CD4-positive, alpha-beta T cell treated with Interleukin-4 for 4 hours (primary cell): ENCODE measurements around the gene RBM26.
"Not testable (repeated sequence)": the region's sequence is repeated elsewhere in the genome, so short reads cannot be mapped to it uniquely, and the experiment has no call there.

Experiments
- DNase-seq: peaks from one replicate; pipeline ENCODE4 v3.0.0-alpha.2; 2020

RBM26 gene

DNA sequence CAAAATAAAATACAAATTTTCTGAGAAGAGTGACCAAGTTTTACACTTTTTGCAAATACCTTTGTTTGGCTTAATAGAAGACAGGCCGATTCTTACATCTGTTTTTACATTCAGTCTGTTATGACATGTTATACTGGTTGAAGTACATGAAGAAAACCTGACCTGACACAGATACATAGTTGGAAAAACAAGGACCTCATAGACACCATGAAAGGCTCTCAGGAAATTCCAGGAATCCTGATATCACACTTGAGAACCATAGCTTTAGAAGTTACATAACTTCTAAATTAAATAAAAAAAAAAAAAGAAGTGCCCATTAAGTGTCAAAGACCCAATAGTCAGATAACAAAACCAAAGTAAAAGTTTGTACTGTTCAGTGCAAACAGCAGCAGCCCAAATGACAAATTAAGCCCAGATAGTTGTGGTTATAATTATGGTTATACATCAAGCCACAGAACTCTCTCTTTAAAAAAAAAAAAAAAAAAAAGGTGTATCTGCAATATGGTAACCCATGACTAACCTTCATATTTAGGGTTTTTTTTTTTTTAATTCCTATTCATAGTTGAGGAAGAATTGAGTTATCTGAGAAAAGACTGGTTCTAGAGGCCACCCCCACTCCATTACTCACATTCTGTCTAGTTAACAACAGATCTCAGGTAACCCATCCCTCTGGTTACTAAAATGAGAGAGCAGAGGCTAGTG, 19.8 kb downstream of the RBM26 start:
- peak; percentile 71 for DNase-seq

DNA sequence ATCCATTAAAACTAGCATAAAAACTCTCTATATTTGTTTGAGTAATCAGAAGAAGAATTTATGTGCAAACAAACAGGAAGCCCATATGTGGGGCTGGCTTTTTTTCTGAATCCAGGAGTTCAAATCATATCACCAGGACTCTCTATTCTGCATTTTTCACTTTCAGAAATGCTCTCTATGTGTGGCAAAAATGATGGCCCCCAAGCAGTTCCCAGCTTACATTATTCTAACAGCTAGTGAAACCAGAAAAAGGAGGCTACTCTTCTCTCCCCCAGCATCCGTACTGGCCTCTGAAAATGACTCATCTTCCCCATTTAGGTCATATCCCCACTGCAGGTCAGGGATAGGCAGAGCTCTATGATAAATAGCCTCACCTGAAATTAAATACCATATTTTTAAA, 20.4 kb downstream of the RBM26 start:
- DNase-seq: peak; percentile 51

DNA sequence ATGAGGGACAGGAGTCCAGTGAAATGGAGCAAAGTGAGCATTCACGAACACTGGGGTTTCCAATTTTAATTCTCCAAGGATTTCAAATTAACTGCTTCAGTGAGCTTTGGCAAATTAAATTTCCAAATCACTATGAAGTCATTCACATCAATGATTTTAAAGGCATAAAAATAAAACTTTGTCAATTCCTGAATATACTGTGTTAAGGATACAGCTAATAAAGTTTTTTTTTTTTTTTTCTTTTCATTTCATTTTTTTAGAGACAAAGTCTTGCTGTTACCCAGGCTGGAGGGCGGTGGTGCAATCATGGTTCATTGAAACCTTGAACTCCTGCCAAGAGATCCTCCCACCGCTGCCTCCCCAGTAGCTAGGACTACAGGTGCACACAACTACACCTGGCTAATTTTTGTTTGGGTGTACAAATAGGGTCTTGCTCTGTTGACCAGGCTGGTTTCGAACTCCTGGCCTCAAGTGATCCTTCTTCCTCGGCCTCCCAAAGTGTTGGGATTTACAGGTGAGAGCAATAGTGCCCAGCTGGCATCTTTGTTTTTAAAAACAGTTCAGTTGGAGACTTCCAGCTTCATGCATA, 21.9 kb downstream of the RBM26 start:
- no peak for DNase-seq

- peak; percentile 29 for DNase-seq
These were observed 23.3 kb downstream of the RBM26 start for GRCh38 chr13:79382545-79383275.

DNA sequence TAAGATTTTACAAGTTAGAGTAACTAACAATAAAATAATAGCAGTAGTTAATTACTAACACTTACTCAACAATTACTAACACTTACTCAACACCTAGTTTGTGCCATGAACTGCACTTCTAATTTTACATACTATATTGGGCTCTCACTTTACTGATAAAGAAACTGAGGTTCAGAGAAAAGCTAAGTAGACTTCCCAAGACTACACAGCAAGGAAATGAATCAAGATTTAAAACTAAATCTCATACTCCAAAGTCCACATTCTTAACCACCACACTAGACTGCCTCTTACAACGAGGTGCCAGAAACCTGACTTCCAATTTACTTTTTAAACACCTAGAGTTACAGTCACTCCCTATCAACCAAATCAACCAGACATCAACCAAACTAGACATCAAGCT, 25.1 kb downstream of the RBM26 start:
- DNase-seq: no peak

- DNase-seq: no peak
These were observed 26.8 kb downstream of the RBM26 start for GRCh38 chr13:79379274-79379673.

- DNase-seq: no peak
These were observed 29.2 kb downstream of the RBM26 start for GRCh38 chr13:79376843-79377242.

GRCh38 chr13:79374578-79374977, 31.5 kb downstream of the RBM26 start:
- no peak for DNase-seq

DNA sequence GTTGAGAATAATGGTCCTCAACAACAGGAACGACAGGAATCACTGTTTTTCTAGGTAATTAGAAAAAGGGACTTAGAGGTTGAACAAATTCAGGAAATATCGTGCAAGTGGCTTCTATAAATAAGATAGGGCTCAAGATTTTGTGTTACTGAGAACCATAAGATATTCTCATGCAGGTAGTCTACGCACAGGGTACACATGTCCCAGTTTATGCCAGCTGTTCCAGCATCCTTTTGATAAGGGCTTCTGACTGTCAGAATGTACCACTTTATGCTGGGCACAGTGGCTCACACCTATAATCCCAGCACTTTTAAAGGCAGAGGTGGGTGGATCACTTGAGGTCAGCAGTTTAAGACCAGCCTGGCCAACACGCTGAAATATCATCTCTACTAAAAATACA, 32.1 kb downstream of the RBM26 start:
- DNase-seq: no peak

- DNase-seq: no peak
These were observed 36.8 kb downstream of the RBM26 start for GRCh38 chr13:79369226-79369625.

DNA sequence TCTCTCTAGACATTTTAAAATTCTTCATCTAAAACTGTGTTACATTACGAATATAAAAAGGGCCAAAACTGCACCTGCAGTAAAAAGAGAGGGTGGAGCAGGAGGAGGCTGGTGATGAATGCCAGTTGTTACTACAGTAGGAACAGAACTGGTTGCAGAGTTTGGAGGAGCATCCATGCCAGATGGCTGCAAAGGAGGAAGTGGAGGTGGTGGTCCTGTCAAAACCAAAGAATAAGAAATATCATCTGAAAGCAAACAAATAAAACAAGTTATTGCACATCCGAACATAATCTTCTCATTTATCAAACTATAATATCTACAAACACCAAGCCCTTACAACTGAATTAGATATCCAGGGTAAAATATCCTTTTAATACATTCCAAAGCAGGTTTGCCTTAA, 40.1 kb downstream of the RBM26 start:
- DNase-seq: no peak

DNA sequence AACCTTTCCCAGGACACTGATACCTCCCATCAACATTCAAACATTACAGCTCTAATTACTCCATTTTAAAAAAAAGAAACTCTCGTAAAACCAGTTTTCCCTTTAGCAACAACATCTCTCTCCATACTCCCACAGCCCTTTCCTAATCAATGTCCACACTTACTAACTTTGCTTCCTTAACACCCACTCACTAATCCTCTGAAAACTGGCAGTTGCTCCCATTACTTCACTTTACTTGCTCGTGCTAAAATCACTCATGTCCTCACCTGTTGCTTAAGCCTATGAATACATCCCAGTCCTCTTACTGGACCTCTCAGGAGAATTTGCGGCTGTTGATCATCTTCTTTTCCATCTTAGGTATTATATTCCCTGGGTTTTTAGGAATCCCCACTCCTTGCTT, 44.8 kb downstream of the RBM26 start:
- DNase-seq: no peak

DNA sequence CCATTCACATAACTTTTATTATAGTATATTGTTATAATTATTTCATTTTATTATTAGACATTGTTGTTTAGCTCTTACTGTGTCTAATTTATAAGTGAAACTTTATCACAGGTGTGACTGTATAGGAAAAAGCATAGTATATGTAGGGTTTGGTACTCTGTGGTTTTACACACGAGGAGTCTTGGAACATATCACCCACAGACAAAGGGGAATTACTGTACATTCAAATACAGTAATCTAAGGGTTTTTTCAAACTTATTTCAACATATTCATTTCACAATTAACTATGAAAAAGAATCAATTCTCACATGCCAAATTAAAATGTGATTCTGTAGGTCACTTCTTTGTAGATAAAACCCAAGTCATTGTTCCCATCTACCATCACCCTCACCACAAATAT, 46.0 kb downstream of the RBM26 start:
- no peak for DNase-seq

GRCh38 chr13:79359064-79359463, 47.0 kb downstream of the RBM26 start:
- DNase-seq: no peak

GRCh38 chr13:79354285-79354684, 51.8 kb downstream of the RBM26 start:
- no peak for DNase-seq

- no peak for DNase-seq
These were observed 52.4 kb downstream of the RBM26 start for GRCh38 chr13:79353693-79354092.

DNA sequence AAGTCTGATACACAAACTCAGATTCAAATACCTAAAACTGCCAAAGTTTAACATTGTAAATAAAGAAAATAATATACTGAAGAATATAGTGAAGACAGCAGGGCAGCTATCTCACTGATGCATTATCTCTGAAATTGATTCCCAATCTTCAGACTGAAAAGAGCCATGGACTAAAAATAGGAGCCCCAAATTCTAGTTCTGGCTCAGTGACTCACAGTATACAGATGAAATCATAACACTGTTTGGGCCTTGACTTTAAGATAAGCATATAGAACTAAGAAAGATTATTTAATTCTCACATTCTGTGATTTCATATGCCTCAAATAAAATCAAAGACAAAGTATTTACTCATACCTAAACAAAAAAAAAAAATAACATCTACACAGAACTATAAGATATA, 53.9 kb downstream of the RBM26 start:
- no peak for DNase-seq

GRCh38 chr13:79349608-79350007, 56.4 kb downstream of the RBM26 start:
- not testable (repeated sequence) for DNase-seq

DNA sequence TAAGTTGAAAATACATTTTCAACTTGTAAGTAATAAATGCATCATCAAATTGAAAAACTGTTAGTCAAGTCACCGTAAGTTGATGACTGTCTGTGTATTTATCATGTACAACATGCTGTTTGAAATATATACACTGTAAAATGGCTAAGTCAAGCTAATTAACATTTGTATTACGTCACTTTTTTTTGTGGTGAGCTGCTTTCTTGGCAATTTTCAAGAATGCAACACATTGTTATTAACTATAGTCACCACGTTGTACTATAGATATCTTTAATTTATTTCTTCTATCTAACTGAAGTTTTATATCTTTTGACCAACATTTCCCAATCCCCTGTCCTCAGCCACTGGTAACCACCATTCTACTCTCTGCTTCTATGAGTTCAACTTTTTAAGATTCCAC, 57.0 kb downstream of the RBM26 start:
- DNase-seq: no peak

GRCh38 chr13:79346300-79346914, 59.6 kb downstream of the RBM26 start:
- no peak for DNase-seq

DNA sequence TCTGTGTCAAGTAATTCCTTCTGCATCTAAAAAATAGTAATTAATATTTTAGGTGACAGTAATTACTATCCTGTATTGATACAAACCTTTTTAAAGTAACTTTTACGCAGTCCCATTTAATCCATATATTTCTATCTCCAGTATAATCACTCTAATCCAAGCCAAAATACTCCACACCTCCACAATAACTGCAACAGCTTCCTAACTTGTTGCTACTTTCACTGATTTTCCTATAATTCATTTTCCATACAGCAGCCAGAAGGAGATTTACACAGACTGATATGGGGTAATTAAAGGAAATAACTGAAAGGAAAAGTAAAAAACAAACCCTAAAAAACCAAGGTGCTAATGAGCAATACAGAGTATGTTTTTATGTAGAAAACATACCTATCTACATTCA, 64.9 kb downstream of the RBM26 start:
- no peak for DNase-seq

DNA sequence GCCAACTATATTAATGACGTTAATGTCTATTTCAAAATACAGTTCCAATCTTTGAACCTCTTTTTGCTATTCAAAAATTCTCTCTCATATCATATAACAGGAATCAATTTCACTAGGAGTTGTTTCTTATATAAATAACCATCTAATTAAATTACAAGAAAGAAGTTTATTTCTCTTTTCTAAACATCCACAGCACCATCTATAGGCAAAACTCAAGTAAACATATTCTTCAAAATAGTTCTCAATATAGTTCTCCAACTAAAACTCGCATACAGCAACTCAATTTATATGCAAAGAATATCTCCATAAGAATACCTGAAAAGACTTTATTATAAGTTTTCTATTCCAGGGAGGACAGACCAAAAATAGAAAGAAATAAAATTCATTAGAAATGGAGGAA, 65.6 kb downstream of the RBM26 start:
- no peak for DNase-seq

GRCh38 chr13:79338343-79338742, 67.7 kb downstream of the RBM26 start:
- no peak for DNase-seq

GRCh38 chr13:79336966-79337365, 69.1 kb downstream of the RBM26 start:
- DNase-seq: no peak
